ENCODE measurements around the gene MUC16. TPM values are rescaled to one million over a fixed set of nuclear protein-coding genes. Genes with fewer than 3 reads are reported as not detected.

The MUC16 gene
- total and polyA plus RNA-seq, 2 of the 13 experiments (the other 11 are each of a cell fraction or from before 2014, with no cell fraction given), result not detected

DNA sequence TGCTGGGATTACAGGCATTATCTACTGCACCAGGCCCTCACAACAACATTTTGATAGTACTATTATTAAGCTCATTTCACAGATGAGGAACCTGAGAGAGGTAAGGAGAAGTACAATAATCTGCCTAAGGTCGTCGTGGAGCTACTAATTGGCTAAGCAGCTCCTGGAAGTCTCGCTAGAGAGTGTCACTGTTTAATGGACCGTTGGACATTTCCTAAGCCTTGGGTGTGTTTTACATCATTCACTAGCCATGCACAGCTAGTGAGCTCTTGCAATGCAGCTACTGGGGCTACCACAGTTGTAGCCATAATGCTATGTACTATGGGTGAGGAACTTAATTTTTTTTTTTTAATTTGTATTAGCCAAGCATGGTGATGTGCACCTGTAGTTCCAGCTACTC is 42.7 kb upstream of the MUC16 start:
- no peaks in the 10 kb centered on the region for H3K4me1 ChIP-seq (ENCODE audit: insufficient read depth, low read length)
- H4K20me1 ChIP-seq (ENCODE audit: insufficient read depth, low read length), result no peaks in the 10 kb centered on the region
- no peaks in the 10 kb centered on the region for H3K79me2 ChIP-seq (ENCODE audit: insufficient read depth, low read length)
- DNase-seq (ENCODE audit: low spot score) (no peak), ATAC-seq (no peak), FAIRE-seq (no peak)
- H3K4me2 ChIP-seq (ENCODE audit: low read depth, low read length), result no peak overlapping the region
- intact Hi-C loops (cut with micrococcal nuclease; ENCODE audit: unreplicated experiment), result no loop called here
- in situ Hi-C loops (cut with HindIII; ENCODE audit: extremely low pct_ligation_motif_present, low pct_unique_long_range_greater_than_20kb), result no loop called here
- no peak overlapping the region for H2AFZ ChIP-seq (ENCODE audit: low read length)
- no peaks in the 10 kb centered on the region for H3K36me3 ChIP-seq (replicated peaks in 1 of 2; ENCODE audit: control insufficient read depth in 1 of 2, insufficient read depth in 2 of 2, low read length in 2 of 2)
- H3K4me3 ChIP-seq (replicated peaks in 1 of 3; ENCODE audit: insufficient read depth in 1 of 3, low read depth in 2 of 3, low read length in 3 of 3), result no peak overlapping the region
- H3K27me3 ChIP-seq (ENCODE audit: control insufficient read depth in 1 of 2, insufficient read depth in 2 of 2, low read length in 2 of 2), result no peaks in the 10 kb centered on the region
- ChIA-PET CTCF (ENCODE audit: low intra/inter-chr PET ratio, low total read pairs) (no interaction called here), POLR2A (no interaction called here)
- no peaks in the 10 kb centered on the region for H3K9me3 ChIP-seq (ENCODE audit: low read length)
- H3K9ac ChIP-seq (ENCODE audit: insufficient read depth, low read depth, low read length), result no peak overlapping the region
- BruUV-seq (replicated peaks), result no TSS peak
- WGBS (ENCODE audit: low lambda C conversion rate), result 10% methylated on average over 3 of the region's 4 CpGs
- H3K27ac ChIP-seq (ENCODE audit: extremely low read length, insufficient read depth, low read length), result no peak overlapping the region
- no peak for TF ChIP-seq LCORL (IDR thresholded peaks at IDR 0.05)
- no peak for TF ChIP-seq LCORL (CRISPR knock-in tag; IDR thresholded peaks at IDR 0.05)
- no peak for TF ChIP-seq MAFG (CRISPR knock-in tag; IDR thresholded peaks at IDR 0.05)
- no peak for TF ChIP-seq HNF1A (IDR thresholded peaks at IDR 0.05; ENCODE audit: low read depth)
- TF ChIP-seq HNF1A (CRISPR knock-in tag; IDR thresholded peaks at IDR 0.05; ENCODE audit: borderline replicate concordance), result no peak
- TF ChIP-seq, protein P1, sequence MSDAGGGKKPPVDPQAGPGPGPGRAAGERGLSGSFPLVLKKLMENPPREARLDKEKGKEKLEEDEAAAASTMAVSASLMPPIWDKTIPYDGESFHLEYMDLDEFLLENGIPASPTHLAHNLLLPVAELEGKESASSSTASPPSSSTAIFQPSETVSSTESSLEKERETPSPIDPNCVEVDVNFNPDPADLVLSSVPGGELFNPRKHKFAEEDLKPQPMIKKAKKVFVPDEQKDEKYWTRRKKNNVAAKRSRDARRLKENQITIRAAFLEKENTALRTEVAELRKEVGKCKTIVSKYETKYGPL (CRISPR knock-in tag; IDR thresholded peaks at IDR 0.05), result no peak
- no peak for TF ChIP-seq ZNF335 (CRISPR knock-in tag; IDR thresholded peaks at IDR 0.05)
- TF ChIP-seq POLR2G (IDR thresholded peaks at IDR 0.05; ENCODE audit: low read depth, low read length), result no peak
- no peak for TF ChIP-seq BORCS8-MEF2B (CRISPR knock-in tag; IDR thresholded peaks at IDR 0.05)
- no peak for TF ChIP-seq RARG (CRISPR knock-in tag; IDR thresholded peaks at IDR 0.05; ENCODE audit: low read depth)
- TF ChIP-seq, protein P2, sequence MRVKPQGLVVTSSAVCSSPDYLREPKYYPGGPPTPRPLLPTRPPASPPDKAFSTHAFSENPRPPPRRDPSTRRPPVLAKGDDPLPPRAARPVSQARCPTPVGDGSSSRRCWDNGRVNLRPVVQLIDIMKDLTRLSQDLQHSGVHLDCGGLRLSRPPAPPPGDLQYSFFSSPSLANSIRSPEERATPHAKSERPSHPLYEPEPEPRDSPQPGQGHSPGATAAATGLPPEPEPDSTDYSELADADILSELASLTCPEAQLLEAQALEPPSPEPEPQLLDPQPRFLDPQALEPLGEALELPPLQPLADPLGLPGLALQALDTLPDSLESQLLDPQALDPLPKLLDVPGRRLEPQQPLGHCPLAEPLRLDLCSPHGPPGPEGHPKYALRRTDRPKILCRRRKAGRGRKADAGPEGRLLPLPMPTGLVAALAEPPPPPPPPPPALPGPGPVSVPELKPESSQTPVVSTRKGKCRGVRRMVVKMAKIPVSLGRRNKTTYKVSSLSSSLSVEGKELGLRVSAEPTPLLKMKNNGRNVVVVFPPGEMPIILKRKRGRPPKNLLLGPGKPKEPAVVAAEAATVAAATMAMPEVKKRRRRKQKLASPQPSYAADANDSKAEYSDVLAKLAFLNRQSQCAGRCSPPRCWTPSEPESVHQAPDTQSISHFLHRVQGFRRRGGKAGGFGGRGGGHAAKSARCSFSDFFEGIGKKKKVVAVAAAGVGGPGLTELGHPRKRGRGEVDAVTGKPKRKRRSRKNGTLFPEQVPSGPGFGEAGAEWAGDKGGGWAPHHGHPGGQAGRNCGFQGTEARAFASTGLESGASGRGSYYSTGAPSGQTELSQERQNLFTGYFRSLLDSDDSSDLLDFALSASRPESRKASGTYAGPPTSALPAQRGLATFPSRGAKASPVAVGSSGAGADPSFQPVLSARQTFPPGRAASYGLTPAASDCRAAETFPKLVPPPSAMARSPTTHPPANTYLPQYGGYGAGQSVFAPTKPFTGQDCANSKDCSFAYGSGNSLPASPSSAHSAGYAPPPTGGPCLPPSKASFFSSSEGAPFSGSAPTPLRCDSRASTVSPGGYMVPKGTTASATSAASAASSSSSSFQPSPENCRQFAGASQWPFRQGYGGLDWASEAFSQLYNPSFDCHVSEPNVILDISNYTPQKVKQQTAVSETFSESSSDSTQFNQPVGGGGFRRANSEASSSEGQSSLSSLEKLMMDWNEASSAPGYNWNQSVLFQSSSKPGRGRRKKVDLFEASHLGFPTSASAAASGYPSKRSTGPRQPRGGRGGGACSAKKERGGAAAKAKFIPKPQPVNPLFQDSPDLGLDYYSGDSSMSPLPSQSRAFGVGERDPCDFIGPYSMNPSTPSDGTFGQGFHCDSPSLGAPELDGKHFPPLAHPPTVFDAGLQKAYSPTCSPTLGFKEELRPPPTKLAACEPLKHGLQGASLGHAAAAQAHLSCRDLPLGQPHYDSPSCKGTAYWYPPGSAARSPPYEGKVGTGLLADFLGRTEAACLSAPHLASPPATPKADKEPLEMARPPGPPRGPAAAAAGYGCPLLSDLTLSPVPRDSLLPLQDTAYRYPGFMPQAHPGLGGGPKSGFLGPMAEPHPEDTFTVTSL (CRISPR knock-in tag; IDR thresholded peaks at IDR 0.05; ENCODE audit: borderline replicate concordance), result no peak
- TF ChIP-seq, protein P3, sequence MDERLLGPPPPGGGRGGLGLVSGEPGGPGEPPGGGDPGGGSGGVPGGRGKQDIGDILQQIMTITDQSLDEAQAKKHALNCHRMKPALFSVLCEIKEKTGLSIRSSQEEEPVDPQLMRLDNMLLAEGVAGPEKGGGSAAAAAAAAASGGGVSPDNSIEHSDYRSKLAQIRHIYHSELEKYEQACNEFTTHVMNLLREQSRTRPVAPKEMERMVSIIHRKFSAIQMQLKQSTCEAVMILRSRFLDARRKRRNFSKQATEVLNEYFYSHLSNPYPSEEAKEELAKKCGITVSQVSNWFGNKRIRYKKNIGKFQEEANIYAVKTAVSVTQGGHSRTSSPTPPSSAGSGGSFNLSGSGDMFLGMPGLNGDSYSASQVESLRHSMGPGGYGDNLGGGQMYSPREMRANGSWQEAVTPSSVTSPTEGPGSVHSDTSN (CRISPR knock-in tag; IDR thresholded peaks at IDR 0.05), result no peak
- TF ChIP-seq SIX1 (CRISPR knock-in tag; IDR thresholded peaks at IDR 0.05; ENCODE audit: borderline replicate concordance), result no peak
- no peak for TF ChIP-seq MTA3 (CRISPR knock-in tag; IDR thresholded peaks at IDR 0.05)
